ENCODE measurements around the gene ZBTB21. TPM values are rescaled to one million over a fixed set of nuclear protein-coding genes. Genes with fewer than 3 reads are reported as not detected.

The ZBTB21 gene
- total and polyA plus RNA-seq, 2 of the 4 experiments (the other 2 are of a cell fraction) = 6.8 to 12.0 TPM

DNA sequence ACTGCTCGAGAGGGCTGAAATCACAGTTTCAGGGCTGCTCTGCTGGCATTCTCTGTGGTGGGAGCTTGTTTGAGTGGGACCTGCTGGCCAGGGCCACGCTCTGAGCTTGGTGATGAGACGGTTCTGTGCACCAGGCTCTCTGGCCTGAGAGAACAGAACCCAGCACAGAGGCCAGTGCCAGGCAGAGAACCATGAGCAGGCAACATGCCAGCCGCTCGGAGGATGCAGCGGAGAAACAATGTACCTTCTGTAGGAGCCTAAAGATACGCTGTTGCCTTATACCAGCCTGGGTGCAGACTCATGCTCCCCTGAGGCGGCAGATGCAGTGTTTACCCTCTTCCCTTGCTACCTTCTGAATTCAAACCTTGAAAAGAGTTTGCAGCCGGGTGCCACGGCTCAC is 66.3 kb downstream of the ZBTB21 start:
- H3K27ac ChIP-seq (ENCODE audit: insufficient read depth, low read length) = no peak overlapping the region
- H3K36me3 ChIP-seq (ENCODE audit: control insufficient read depth, insufficient read depth, low read length) = peaks cover 6% of the 10 kb centered on the region
- H4K8ac ChIP-seq (ENCODE audit: low read depth in 2 of 2, low read length in 2 of 2) = no peak overlapping the region
- H3K18ac ChIP-seq (ENCODE audit: low read depth, low read length) = no peak overlapping the region
- in situ Hi-C loops (cut with MboI; ENCODE audit: low sequenced_read_pairs) = no loop called here
- DNase-seq (no peak), ATAC-seq (ENCODE audit: low read depth) (no peak)
- H2BK120ac ChIP-seq (ENCODE audit: low read depth, low read length) = no peak overlapping the region
- no peak overlapping the region for H2BK20ac ChIP-seq (ENCODE audit: low read depth, low read length)
- peaks cover 10% of the 10 kb centered on the region for H3K4me1 ChIP-seq (ENCODE audit: control insufficient read depth, insufficient read depth, low read length)
- H3K4me2 ChIP-seq (ENCODE audit: low read depth, low read length) = no peak overlapping the region
- H3K9me3 ChIP-seq (ENCODE audit: control insufficient read depth, insufficient read depth, low read length) = no peaks in the 10 kb centered on the region
- no peak overlapping the region for H3K56ac ChIP-seq (ENCODE audit: extremely low read depth, insufficient read depth, low read length)
- no peak overlapping the region for H3K4me3 ChIP-seq (ENCODE audit: insufficient read depth, low read depth, low read length)
- no peak overlapping the region for H4K91ac ChIP-seq (ENCODE audit: insufficient read depth, low read depth, low read length)
- H3K14ac ChIP-seq (replicated peaks; ENCODE audit: low read depth, low read length) = no peak overlapping the region
- BruUV-seq (replicated peaks) = no TSS peak
- no peak for TF ChIP-seq NFE2L2 (IDR thresholded peaks at IDR 0.05; ENCODE audit: low read depth, low read length)
- no peak for TF ChIP-seq RFX5 (IDR thresholded peaks at IDR 0.05; ENCODE audit: low read depth, low read length)
- TF ChIP-seq RCOR1 (IDR thresholded peaks at IDR 0.05; ENCODE audit: insufficient replicate concordance, low read length) = no peak
- TF ChIP-seq, protein P1, sequence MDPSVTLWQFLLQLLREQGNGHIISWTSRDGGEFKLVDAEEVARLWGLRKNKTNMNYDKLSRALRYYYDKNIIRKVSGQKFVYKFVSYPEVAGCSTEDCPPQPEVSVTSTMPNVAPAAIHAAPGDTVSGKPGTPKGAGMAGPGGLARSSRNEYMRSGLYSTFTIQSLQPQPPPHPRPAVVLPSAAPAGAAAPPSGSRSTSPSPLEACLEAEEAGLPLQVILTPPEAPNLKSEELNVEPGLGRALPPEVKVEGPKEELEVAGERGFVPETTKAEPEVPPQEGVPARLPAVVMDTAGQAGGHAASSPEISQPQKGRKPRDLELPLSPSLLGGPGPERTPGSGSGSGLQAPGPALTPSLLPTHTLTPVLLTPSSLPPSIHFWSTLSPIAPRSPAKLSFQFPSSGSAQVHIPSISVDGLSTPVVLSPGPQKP (IDR thresholded peaks at IDR 0.05; ENCODE audit: borderline replicate concordance, low read depth, low read length) = no peak
- no peak for TF ChIP-seq CHD1 (IDR thresholded peaks at IDR 0.05; ENCODE audit: low read depth, low read length)
- no peak for TF ChIP-seq BHLHE40 (IDR thresholded peaks at IDR 0.05; ENCODE audit: low read depth, low read length)
- no peak for TF ChIP-seq FOS (IDR thresholded peaks at IDR 0.05; ENCODE audit: low read depth, low read length)
- no peak for TF ChIP-seq MXI1 (IDR thresholded peaks at IDR 0.05; ENCODE audit: borderline replicate concordance, low read depth, low read length)
- no peak for TF ChIP-seq POLR2A (IDR thresholded peaks at IDR 0.05; ENCODE audit: low read depth, low read length)
- no peak overlapping the region for H3K23ac ChIP-seq (ENCODE audit: low read depth, low read length)
- WGBS, 2 experiments (ENCODE audit: extremely low coverage in 2 of 2, insufficient read length in 1 of 2) = 95% methylated on average over 5 of the region's 10 CpGs; no CpG with 5 or more reads in 1 of the 2 experiments
- no peak overlapping the region for H2BK15ac ChIP-seq (ENCODE audit: low read depth, low read length)
- no peak overlapping the region for H4K5ac ChIP-seq (ENCODE audit: low read depth, low read length)
- H3K27me3 ChIP-seq (ENCODE audit: control insufficient read depth, insufficient read depth, low read length) = no peaks in the 10 kb centered on the region
- H3K9me1 ChIP-seq (ENCODE audit: insufficient read depth, low read length) = peaks cover 18% of the 10 kb centered on the region; the same call in 1 of the 2 replicates
- no peak overlapping the region for H2AK5ac ChIP-seq (ENCODE audit: low read depth, low read length)
- no peak overlapping the region for H3K4ac ChIP-seq (ENCODE audit: low read depth, low read length)
- H4K20me1 ChIP-seq (ENCODE audit: insufficient read depth, low read length) = peaks cover 40% of the 10 kb centered on the region
- dilution Hi-C loops (cut with HindIII; ENCODE audit: low sequenced_read_pairs, unreplicated experiment) = no loop called here
- H2BK5ac ChIP-seq (ENCODE audit: low read depth, low read length, poor library complexity, severe bottlenecking) = no peak overlapping the region
- ChIA-PET CTCF (no interaction called here), POLR2A (ENCODE audit: unreplicated experiment) (no interaction called here)
- no peak overlapping the region for H2AFZ ChIP-seq (replicated peaks; ENCODE audit: low read length, poor library complexity)
- H2AK9ac ChIP-seq (replicated peaks; ENCODE audit: low read depth, low read length, poor library complexity) = no peak overlapping the region
- H3K79me1 ChIP-seq (ENCODE audit: low read depth in 1 of 2, low read length in 2 of 2) = peaks cover 58 to 61% of the 10 kb centered on the region in 2 experiments
- intact Hi-C loops (cut with micrococcal nuclease) = no loop called here
- no peak overlapping the region for H3K9ac ChIP-seq (ENCODE audit: low read depth, low read length)
